GM12875 (cell line): ENCODE measurements around the gene STAMBPL1.

Experiments
- H3K4me3 ChIP-seq: one replicate; pipeline ENCODE4 v1.5.1; 2011; ENCODE audit warnings: low read depth, low read length, control low read depth
- TF ChIP-seq, protein P1 (sequence below): IDR thresholded peaks from 2 replicates; pipeline ENCODE4 v1.5.1; 2011; ENCODE audit warnings: low read depth, mild to moderate bottlenecking, control low read depth, inconsistent platforms, low read length, moderate library complexity, borderline replicate concordance; ENCODE audit not compliant: insufficient read depth

Gene STAMBPL1

DNA sequence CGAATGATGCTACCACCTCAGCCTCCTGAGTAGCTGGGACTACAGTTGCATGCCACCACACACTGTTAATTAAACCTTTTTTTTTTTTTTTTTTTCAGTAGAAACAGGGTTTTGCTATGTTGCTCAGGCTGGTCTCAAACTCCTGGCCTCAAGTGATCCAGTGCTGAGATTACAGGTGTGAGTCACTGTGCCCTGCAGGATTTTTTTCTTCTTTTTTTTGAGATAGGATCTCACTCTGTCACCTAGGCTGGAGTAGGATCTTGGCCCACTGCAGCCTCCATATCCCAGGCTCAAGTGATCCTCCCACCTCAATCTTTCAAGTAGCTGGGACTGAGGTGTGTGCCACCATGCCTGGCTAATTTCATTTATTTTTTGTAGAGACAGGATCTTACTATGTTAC, 66.2 kb downstream of the STAMBPL1 start:
- H3K4me3 ChIP-seq = no peak overlapping the region
- TF ChIP-seq, protein P1, sequence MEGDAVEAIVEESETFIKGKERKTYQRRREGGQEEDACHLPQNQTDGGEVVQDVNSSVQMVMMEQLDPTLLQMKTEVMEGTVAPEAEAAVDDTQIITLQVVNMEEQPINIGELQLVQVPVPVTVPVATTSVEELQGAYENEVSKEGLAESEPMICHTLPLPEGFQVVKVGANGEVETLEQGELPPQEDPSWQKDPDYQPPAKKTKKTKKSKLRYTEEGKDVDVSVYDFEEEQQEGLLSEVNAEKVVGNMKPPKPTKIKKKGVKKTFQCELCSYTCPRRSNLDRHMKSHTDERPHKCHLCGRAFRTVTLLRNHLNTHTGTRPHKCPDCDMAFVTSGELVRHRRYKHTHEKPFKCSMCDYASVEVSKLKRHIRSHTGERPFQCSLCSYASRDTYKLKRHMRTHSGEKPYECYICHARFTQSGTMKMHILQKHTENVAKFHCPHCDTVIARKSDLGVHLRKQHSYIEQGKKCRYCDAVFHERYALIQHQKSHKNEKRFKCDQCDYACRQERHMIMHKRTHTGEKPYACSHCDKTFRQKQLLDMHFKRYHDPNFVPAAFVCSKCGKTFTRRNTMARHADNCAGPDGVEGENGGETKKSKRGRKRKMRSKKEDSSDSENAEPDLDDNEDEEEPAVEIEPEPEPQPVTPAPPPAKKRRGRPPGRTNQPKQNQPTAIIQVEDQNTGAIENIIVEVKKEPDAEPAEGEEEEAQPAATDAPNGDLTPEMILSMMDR = no peak

DNA sequence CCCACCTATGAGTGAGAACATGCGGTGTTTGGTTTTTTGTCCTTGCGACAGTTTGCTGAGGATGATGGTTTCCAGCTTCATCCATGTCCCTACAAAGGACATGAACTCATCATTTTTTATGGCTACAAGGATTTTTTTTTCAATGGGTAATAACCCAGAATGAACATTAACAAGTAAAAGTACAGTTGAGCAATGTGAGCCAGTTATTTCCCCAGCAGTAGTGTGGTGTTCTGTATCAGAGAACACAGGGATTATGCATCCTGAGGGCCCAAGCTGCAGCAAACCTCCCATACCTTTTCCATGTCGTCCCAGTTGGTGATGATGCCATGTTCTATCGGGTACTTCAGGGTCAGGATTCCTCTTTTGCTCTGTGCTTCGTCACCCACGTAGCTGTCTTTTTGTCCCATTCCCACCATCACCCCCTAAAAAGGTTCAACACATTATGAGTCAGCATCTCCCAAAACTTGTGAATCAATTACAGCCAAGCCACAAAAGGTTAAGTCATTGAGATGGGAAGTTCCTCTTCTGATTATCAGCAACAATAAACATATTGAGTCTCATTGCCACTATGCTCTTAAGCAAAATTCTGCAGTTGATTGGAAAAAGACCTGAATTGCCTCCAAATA, 67.0 kb downstream of the STAMBPL1 start:
- no peak overlapping the region for H3K4me3 ChIP-seq
- TF ChIP-seq, protein P1 = no peak

DNA sequence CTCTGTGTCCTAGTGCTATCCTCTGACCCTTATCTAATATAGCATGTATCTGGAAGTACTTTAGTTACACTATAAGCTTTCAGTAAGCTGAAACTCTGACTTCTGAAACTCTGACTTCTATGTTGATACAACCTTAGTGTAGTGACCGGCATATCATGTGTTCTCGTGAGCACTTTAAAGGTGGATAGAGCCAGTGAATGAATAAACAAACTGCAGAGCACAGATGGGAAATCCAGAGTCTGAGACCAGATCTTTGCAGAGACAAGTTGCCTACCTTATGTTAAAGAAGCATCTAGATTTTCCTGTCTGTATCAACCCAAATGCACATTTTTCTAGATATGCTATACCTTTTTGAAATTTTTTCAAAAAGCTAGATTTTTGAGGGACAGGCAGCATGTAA, 69.0 kb downstream of the STAMBPL1 start:
- H3K4me3 ChIP-seq = no peak overlapping the region
- TF ChIP-seq, protein P1 = no peak

DNA sequence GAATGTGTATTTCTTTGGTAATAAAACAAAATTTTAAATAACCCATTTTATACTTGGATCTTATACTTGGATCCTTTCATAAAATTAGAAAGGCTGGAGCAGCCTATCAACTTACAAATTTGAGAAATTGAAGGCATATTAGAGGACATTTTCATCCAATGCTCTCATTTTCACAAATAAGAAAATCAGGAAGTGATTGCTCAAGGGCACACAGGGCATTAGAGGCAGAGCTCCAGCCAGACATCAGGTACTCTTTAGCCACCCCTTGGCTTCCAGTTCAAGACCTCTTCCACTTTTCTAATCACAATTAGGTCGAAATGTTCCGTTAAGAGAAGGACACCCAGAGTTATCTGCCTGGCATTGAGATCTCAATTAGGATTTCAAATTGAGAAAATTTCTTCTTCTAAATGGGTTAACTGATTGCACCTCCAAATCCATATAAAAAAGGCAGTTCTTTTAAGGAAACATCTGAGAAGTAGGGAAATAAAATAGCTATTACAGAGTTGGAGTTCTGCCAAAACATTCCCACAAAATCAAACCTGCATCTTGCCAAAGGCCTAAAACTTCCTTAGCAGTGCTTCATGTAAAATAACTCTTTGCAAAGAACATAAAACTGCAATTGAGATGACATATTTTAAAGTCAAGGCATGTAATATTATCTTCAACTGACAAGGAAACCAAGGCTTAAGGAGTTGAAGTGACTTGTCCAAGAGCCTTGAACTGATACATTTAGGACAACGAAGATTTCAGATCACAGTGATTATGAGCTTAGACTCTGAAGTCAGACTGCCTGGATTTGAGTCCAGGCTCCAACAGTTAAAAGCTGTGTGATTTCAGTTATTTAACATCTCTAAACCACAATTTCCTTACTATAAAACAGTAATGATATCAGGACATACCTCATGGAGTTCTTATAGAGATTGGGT, 70.1 kb downstream of the STAMBPL1 start:
- TF ChIP-seq, protein P1 = no peak
- H3K4me3 ChIP-seq = no peak overlapping the region

DNA sequence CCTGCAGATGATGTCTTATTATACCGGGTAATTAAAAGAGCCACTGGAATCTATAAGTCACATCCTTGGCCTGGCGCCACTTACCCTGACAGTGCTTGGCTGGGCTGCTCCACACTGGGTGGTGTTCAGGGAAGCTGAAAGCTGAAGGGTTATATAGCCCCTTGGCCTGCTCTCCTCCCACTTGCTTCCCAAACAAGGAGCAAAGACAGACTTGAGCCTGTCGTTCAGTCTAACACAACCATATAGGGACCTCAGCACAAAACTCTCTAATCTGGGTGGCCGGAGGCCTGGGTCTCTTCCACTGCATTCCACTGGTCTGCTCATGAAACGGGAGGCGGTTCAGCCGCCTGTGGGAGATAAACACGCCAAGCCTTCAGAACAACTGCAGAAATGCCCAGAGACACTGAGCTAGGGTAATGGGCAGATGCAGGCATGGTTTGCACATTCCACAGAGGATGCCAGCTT, 72.6 kb downstream of the STAMBPL1 start, which contains the start of gene ACTA2:
TSS of gene ACTA2 (minus strand) at position 127 of the 465 bp plus-strand sequence. CDS start 3,843 bp downstream, outside the sequence.
- H3K4me3 ChIP-seq = no peak within 1 kb of the TSS
- TF ChIP-seq, protein P1 = no peak

DNA sequence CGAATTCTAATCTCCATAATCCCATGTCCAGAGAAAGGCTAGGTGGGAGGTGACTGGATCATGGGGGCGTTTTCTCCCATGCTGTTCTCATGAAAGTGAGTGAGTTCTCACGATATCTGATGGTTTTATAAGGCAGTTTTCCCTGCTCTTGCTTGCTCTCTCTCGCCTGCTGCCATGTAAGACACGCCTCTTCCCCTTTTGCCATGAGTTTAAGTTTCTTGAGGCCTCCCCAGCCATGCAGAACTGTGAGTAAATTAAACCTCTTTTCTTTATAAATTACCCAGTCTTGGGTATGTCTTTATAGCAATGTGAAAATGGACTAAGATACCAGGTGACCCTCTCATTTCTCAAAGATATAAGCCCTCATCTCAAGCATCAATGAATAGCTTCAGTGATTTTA, 73.6 kb downstream of the STAMBPL1 start:
- TF ChIP-seq, protein P1 = no peak
- H3K4me3 ChIP-seq = no peak overlapping the region
